CD4-positive, alpha-beta T cell treated with Interleukin-6 at 100 ng/mL for 8 hours (primary cell): ENCODE measurements around the gene SPDYE1.
"Not testable (repeated sequence)": the region's sequence is repeated elsewhere in the genome, so short reads cannot be mapped to it uniquely, and the experiment has no call there.

Source experiments
- DNase-seq: peaks from one replicate; pipeline ENCODE4 v3.0.0-alpha.2; 2020; ENCODE audit warnings: mixed read lengths, low spot score

Gene SPDYE1

GRCh38 chr7:43997532-43997931 is at the start of gene SPDYE1:
Gene SPDYE1 (plus strand): TSS chr7:43997897. CDS start chr7:43999950, 2,053 bp downstream.
- DNase-seq = not testable (repeated sequence)

- no peak for DNase-seq
Observed at GRCh38 chr7:43952028-43952427, 45.7 kb upstream of the SPDYE1 start.

- DNase-seq = no peak
Observed at GRCh38 chr7:43953071-43953470, 44.6 kb upstream of the SPDYE1 start.

- no peak for DNase-seq
Observed at GRCh38 chr7:43954524-43955228, 43.0 kb upstream of the SPDYE1 start.

GRCh38 chr7:43956027-43956426 is 41.7 kb upstream of the SPDYE1 start:
- no peak for DNase-seq

GRCh38 chr7:43960933-43961332 is 36.8 kb upstream of the SPDYE1 start:
- no peak for DNase-seq

- not testable (repeated sequence) for DNase-seq
Observed at GRCh38 chr7:43966392-43966791, 31.3 kb upstream of the SPDYE1 start.

GRCh38 chr7:43968172-43969040 is 29.3 kb upstream of the SPDYE1 start:
- DNase-seq = not testable (repeated sequence)

GRCh38 chr7:43969586-43969985 is 28.1 kb upstream of the SPDYE1 start:
- DNase-seq = not testable (repeated sequence)

GRCh38 chr7:43970698-43971097 is 27.0 kb upstream of the SPDYE1 start:
- DNase-seq = not testable (repeated sequence)

- DNase-seq = not testable (repeated sequence)
Observed at GRCh38 chr7:43974033-43974573, 23.6 kb upstream of the SPDYE1 start.

GRCh38 chr7:43974725-43975482 is 22.8 kb upstream of the SPDYE1 start:
- DNase-seq = not testable (repeated sequence)

GRCh38 chr7:43977525-43977924 is 20.2 kb upstream of the SPDYE1 start:
- DNase-seq = no peak

GRCh38 chr7:43978102-43978501 is 19.6 kb upstream of the SPDYE1 start:
- DNase-seq = not testable (repeated sequence)

GRCh38 chr7:43982848-43983247 is 14.8 kb upstream of the SPDYE1 start:
- not testable (repeated sequence) for DNase-seq

- not testable (repeated sequence) for DNase-seq
Observed at GRCh38 chr7:43983736-43984135, 14.0 kb upstream of the SPDYE1 start.

- DNase-seq = peak; percentile 86
Observed at GRCh38 chr7:43985904-43986864, 11.5 kb upstream of the SPDYE1 start.

GRCh38 chr7:43987476-43987875 is 10.2 kb upstream of the SPDYE1 start:
- not testable (repeated sequence) for DNase-seq

- DNase-seq = not testable (repeated sequence)
Observed at GRCh38 chr7:43990011-43990585, 7.6 kb upstream of the SPDYE1 start.

GRCh38 chr7:43990829-43991228 is 6.9 kb upstream of the SPDYE1 start:
- DNase-seq = not testable (repeated sequence)
